Activated gamma-delta T cell (primary cell): ENCODE measurements around the gene BAHCC1.
"Not testable (repeated sequence)": the region's sequence is repeated elsewhere in the genome, so short reads cannot be mapped to it uniquely, and the experiment has no call there.

Experiments
- DNase-seq: peaks from one replicate; lab custom pipeline; 2025; lab: John Stamatoyannopoulos, UW
- total RNA-seq, 2 donors: gene quantifications; one replicate each; lab custom pipeline; 2026; lab: John Stamatoyannopoulos, UW

Gene BAHCC1
- total RNA-seq = 0.72 to 4.3 reads per million in 2 donors

DNA sequence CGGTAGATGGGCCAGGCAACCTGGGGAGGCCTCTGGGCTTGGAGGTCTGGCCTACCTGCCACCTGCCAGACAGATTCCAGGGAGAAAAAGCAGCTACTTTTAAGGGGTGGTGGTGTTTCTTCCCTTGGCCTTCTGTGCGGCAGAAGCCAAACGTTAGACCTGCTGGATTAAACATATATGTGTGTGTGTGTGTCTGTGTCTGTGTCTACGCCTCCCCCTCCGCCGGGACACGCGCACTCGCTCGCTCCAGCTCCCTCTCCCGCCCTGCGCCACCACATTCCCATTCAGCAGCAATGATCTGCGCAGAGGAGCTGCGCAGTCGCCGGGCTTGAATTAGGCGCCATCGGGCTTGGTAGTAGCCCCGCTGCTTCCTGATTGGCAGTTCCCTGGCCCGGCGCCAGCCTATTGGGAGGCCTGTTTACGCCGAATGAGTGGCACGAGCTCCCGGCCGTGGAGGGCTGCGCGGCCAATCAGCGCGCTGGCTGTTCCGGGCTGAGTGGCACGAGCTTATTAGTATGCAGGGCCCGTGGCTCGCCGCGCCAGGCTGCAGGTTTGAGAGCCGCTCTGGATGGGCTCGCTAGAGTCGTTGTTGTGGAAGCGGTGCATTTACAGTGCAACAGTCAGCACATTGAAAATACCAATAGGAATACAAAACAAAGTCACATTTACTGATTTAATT is at the start of gene BAHCC1:
Gene BAHCC1 (plus strand): TSS at position 537 of the 679 bp plus-strand sequence. CDS start 4,283 bp downstream, outside the sequence.
- DNase-seq = peak; percentile 56

DNA sequence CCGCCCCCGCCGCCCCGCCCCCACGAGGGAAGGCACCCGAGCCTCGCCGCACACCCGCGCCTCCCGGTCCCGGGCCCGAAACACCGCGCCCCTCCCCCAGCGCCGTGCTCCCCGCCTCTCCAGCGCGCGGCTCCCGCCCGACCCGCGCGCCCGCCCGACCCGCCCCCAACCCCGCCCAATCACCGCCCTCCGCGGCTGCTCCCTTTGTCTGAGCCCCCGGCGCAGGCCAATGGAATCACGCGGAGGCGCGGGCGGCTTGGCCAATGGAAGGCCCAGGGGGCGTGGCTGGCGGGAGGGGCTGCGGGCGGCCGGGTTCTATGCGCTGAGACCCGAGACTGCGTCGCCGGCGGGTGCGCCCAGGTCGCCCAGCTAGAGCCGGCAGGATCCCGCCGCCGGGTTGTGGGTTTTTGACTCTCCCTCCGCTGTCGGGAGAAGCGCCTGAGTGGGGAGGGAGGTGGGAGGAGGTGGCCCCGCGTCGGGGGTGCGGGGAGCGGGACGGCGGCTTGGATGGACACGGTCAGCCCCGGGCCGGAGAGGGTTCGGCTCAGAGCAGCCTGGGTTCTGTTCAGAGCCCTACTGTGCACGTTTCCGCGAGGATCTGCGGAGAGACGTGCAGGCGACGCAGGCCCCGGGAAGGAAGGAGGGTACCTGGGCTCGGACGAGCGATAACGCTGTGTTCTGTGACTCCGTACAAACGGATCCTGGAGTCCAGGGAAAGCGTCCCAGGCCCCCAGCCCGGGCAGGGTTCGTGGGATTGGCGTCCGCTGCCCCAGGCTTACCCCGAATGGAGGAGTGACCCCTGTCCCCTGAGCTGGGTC is 49.0 kb upstream of the BAHCC1 start:
- peak; percentile 91 for DNase-seq

DNA sequence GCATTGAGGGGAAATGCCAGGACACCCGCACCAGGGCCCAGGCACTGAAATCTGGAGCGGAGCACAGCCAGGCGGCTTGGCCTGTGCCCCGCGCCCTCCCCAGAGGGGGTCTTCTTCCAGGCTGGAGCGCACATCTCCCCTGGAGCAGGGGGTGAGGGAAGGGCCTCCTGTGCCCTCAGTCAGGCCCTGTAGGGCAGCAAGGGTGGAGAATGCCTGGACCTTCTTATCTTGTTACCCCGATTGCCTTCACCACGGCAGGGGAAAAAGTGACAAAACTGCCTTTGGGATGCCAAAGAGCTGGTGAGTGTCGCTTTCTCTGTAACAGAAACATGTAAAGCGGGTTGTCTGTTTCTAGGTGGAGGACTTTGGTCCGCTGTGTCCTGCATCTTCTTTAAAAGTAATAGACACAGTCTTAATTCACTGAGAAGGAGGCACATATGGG is 48.3 kb upstream of the BAHCC1 start:
- no peak for DNase-seq

DNA sequence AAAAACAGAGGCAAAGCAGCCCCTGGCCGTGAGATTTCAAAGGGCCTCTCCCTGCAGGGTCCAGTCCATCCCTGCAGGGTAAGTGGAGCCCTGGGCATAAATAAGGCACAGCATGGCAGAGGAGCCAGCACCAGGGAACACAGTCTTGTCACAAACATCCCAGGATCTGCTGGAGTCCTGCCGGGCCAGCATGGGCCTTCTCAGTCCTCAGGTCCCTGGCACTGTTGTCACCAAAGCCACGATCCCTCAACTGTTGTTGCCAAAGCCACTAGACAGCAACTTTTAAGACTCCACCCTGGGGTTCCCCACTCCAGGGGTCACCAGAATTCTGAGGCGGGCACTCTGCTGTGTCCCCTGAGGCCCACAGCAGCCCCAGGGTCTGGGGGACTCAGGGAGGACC is 47.8 kb upstream of the BAHCC1 start:
- no peak for DNase-seq

DNA sequence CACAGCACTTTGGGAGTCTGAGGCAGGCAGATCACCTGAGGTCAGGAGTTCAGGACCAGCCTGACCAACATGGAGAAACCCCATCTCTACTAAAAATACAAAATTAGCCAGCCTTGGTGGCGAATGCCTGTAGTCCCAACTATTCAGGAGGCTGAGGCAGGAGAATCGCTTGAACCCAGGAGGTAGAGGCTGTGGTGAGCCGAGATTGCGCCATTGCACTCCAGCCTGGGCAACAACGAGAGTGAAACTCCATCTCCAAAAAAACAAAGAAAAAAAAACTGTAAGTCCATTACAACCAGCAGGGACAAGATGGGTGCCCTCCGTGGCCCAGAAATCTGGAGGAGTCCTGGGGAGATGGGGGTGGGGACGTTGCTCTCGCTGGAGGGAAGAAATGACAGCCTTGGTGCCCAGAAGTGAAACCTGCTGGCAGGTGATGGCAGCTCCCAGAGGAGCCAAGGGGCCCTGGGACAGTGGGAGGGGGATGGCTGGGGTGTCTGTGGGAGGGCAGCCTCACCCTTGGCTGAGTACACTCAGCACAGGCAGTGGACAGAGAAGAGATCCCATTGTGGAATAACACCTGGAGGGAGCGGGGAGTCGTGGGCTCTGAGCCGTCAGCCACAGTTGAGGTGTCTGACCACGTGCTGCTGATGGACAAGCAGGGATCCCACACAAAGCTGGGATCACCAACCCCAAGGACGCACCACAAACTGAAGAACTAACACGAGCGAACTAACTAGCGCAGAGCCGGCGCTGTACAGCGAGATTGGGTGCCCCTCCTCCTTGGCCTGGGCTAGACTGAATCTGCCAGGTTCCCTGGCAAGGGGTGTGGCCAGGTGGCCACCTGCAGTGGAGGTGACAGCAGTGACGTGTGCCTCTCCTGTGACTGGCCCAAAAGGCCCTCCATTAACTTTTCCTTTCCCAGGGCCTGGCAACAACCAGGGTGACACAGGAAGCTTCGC is 46.9 kb upstream of the BAHCC1 start:
- no peak for DNase-seq

DNA sequence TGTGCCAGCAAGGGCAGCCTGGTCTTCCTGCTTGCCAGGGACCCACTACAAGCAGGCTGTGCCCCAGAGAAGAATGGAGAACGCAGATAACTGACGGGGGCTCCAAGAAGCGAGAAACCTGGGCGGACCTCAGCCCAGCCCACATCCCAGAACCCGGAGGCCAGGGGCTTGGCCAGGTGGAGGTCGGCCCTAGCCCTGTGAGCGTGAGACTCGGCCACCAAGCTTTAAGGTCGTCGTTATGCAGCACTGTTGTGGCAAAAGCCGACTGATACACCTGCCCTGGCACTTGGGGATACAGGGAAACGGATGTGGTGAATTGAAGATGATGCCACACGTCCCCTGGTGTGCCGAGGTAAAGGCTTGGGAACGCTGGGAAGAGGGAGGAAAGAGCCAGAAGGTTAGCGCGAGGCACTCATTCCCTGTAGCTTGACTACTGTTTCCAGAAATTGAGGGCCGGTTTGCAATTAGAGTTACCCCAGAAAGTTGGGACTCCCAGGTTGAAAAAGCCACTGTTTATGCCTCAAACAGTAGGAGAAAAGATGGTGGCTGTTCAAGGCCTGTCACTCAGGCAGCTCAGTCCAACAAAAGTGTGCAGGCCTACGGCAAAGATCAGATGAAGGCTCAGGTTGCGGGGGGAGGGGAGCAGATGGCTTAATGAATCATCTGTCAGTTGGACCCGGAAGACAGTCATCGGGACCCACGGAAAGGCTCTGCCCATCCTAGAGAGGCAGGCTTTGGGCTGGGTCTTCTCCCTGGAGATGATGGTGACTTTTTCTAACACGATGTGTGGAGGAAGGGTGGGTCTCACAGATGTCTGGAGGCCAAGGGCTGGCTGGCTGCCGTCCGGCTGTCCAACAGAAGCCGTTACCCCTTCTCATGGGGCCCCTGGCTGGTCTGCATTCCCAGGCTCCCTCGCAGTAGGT is 45.6 kb upstream of the BAHCC1 start:
- DNase-seq = no peak

DNA sequence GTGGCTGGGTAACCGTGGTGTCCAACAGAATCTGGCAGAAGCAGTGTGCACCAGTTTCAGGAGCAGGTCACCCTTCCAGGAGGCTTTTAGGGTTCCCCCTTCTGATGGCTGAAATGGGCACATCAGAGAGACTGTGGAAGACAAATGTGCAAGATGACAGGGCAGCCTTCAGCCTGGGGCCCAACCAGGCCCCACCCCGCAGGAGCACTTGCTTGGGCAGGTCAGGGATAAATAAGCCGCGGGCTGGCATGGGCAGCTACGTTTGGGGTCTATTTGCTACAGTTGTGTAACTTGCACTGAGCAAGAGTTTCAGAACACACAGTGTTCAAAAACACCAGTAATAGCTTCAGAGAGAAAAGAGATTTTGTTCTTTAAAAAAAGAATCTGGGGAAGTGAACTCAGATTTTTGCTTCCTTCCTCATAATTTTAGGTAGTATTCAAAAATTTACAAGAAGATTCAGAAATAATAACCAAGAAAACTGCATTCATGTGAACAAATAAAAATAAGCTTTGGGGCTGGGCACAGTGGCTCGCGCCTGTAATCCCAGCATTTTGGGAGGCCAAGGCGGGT is 44.9 kb upstream of the BAHCC1 start:
- DNase-seq = no peak

DNA sequence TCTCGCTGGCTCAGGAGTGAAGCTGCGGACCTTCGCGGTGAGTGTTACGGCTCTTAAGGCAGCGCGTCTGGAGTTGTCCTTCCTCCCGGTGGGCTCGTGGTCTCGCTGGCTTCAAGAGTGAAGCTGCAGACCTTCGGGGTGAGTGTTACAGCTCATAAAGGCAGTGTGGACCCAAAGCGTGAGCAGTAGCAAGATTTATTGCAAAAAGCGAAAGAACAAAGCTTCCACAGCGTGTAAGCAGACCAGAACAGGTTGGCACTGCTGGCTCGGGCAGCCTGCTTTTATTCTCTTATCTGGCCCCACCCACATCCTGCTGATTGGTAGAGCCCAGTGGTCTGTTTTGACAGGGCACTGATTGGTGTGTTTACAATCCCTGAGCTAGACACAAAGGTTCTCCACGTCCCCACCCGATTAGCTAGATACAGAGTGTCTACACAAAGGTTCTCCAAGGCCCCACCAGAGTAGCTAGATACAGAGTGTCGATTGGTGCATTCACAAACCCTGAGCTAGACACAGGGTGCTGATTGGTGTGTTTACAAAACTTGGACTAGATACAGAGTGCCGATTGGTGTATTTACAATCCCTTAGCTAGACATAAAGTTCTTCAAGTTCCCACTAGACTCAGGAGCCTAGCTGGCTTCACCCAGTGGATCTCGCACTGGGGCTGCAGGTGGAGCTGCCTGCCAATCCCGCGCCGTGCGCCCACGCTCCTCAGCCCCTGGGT is 43.8 kb upstream of the BAHCC1 start:
- DNase-seq = not testable (repeated sequence)

DNA sequence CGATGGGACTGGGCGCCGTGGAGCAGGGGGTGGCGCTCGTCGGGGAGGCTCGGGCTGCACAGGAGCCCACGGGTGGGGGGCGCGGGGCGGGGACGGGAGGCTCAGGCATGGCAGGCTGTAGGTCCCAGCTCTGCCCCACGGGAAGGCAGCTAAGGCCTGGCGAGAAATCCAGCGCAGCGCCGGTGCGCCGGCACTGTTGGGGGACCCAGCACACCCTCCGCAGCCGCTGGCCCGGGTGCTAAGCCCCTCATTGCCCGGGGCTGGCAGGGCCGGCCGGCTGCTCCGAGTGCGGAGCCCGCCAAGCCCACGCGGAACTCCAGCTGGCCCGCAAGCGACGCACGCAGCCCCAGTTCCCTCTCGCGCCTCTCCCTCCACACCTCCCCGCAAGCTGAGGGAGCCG is 43.2 kb upstream of the BAHCC1 start:
- DNase-seq = not testable (repeated sequence)

DNA sequence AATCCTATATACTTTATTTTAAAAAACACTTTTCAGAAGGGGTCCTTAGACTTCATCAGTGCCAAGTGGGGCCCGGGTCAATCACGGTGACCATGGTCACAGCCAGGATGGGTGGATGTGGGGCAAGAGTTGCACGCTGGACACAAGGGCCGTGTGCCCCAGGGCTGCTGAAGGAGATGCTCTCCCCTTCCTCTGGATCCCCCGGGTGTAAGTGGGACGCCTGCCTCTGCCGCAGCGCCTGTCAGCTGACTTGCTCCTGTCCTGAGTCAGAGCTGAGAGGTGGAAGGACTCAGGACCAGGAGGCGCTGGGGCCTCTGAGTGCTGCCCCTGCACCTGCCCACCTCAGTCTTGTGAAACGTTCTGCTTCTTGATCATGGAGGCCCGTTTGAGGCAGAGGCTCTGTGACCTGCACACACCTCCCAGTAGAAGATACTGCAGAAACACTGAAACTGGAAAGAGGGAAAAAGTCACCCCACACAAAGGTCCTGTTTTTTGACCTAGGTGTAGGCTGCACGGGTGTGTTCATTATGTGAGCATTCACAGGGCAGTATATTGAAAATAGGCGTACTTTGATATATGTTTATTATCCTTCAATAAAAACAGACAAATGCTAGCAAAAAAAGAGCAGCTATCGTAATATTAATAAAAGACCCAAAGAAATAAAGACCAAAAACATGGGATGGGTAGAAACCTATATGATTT is 40.9 kb upstream of the BAHCC1 start:
- DNase-seq = no peak

DNA sequence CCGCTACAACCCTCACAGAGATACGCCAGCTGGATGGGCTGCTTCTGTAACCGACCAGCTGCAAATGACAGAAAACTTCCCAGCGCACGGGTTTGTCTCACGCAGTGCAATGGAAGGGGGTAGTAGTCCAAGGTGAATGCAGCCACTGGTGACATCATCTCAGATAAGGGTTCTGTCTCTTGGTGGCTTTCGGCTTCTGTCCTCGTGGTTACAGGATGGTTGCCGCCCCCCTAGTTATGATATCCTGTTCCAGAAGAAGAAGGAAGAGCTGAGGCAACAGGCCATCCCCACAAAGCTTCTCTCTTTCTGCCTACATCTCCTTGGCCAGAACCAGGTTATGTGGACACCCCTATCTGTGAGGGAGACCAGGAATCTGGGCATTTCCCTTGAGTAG is 40.3 kb upstream of the BAHCC1 start:
- DNase-seq = no peak

DNA sequence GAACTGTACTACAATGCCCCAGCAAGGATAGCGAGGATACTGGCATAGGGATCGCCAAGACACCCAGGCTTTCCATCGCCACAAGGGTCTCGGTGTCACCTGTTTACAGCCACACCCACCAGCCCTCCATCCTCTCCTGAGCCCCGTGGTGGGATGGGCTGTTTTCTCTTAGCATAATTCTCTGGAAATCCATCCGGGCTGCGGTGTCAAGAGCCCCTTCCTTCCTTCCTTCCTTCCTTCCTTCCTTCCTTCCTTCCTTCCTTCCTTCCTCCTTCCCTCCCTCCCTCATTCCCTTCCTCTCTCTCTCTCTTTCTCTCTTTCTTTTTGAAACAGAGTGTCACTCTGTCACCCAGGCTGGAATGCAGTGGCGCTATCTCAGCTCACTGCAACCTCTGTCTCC is 36.0 kb upstream of the BAHCC1 start:
- DNase-seq = no peak

DNA sequence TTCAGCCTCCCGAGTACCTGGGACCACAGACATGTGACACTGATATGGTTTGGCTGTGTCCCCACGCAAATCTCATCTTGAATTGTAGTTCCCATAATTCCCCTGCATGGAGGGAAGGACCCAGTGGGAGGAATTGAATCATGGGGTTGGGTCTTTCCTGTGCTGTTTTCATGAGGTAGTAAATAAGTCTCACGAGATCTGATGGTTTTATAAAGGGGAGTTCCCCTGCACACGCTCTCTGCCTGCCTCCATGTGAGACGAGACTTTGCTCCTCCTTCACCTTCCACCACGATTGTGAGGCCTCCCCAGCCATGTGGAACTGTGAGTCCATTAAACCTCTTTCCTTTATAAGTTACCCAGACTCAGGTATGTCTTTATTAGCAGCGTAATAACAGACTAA is 33.3 kb upstream of the BAHCC1 start:
- not testable (repeated sequence) for DNase-seq

DNA sequence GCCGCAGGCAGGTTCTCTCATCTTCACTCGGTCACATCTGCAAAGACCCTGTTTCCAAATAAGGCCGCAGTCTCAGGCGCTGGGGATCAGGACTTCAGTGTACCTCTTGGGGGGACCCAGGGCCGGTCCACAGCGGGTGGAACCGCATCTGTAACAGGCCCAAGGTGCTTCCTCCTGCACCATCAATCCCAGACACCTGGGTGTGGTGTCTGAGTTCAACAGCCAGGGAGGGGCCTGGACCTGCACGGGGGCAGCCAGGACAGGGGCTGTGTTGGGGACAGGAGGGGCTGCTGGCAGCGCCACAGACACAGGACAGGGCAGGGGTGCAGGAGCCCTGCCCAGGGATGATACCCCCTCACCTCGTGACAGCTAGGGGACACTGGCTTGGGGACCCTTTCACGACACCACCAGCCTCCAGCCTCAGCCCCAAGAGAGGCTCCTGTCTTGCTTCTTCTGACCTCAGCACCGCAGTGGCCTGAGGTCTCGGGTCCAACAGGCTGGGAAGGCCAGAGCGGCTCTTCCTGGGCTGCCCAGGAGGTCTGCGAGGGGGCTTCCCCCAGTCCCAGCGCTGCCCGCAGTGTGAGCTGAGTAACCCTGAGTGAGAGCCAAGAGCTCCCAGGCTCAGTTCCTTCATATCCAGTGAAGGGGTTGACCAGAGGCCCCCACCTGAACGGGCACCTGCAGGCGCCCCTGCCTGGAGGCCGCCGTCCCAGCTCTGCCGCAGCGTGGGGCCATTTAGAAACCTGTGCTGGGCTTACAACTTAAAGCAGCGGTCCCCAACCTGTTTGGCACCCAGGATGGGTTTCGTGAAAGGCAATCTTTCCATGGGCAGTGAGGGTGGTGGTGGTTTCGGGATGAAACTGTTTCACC is 30.7 kb upstream of the BAHCC1 start:
- no peak for DNase-seq

DNA sequence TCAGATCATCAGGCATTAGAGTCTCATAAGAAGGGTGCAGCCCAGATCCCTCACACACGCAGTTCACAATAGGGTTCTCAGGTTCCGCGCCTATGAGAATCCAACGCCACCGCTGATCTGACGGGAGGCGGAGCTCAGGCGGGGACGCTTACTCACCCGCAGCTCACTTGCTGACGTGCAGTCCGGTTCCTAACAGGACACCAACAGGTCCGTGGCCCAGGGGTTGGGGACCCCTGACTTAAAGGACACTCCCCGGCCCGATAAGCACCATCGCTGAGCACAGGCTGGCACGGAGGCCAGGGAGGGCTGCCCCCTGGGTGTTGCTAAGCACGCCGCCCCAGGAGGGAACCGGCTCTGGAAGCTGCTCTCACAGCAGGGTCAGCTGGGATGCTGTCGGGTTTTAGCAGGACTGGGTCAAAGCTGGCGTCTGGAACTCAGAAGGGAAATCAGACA is 30.1 kb upstream of the BAHCC1 start:
- DNase-seq = no peak

DNA sequence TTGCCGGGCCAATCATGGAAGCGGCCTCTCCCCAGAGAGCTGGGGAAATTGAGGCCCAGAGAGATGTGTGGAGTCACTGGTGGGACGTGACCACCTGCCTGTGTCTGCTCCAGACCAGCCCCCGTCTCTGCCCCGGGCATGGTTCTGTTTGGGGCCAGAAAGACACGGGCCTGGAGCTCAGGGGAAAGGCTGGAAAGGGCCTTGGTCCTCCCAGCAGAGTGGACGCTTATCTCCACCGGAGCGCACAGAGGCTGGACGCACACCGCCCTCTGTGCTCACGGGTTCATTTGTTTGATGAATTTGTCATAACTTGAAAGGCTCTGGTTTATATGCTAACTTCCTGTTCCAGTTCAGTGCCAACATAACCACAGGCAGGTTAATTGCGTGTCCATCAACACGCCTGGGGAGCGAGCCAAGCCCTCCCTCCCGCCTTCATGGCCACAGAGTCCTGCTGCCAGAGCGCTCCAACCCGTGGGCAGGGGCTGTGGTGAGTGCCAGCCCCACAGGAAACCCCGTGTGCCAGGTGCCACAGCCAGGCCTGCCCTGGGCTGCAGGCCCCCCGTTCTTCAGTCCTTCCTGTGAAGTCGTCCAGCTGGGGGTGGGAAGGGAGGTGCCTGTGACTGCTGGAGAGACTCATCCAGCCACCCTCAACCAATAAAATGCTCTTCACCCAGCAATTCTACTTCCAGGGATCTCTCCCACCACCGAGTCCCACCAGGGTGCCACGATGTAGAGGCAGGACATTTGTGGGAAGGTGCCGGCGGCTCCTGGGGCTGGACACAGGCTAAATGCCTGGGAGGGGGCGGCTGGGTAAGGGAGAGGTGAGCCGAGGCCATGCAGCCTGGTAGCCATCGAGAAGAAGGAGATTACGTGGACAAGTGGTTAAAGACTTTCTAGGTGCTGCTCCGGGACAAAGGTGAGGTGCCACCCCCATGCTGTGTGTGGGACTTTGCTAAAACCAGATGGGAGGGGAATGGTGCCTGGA is 29.4 kb upstream of the BAHCC1 start:
- DNase-seq = no peak

DNA sequence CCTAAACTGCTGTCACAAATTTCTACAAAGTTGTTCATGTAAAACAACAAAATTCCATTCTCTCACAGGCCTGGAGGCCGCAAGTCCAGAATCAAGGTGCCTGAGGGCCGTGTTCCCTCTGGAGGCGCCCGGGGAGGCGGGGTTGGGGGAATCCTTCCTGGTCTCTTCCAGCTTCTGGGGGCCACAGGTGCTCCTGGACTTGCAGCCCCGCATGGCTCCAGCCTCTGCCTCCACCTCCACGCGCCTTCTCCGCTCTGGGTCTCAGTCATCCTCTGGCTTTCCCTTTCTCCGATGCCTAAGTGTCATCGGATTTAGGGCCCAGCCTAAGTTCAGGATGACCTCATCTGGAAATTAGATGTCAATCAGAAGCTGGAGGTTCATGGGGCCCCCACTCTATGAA is 28.6 kb upstream of the BAHCC1 start:
- no peak for DNase-seq
